Skin epidermis (tissue), 12 donors: ENCODE data around the gene ZNF146.
"Not testable (repeated sequence)": the region's sequence is repeated elsewhere in the genome, so short reads cannot be mapped to it uniquely, and the experiment has no call there.

ENCODE experiments used
- H3K27ac ChIP-seq, 21 experiments: fragments of 200-600 bp; sonication (generic) in 11 of 21; one replicate each; pipeline ENCODE4 v1.5.0; 2020; ENCODE audit warnings: mild to moderate bottlenecking in 3 of 21, inconsistent platforms in 2 of 21, moderate library complexity in 2 of 21
- H3K4me3 ChIP-seq, 7 experiments: fragments of 200-600 bp; sonication (generic) in 2 of 7; one replicate each; pipeline ENCODE4 v1.5.0; 2020; ENCODE audit warnings: inconsistent platforms in 2 of 7, mild to moderate bottlenecking in 2 of 7, moderate library complexity in 1 of 7

ZNF146 gene

GRCh38 chr19:36225219-36225892 is 10.4 kb downstream of the ZNF146 start:
- H3K27ac ChIP-seq: peak overlapping the region in 1 of 21 experiments; percentile 40
- H3K4me3 ChIP-seq: no peak overlapping the region

- not testable (repeated sequence) for H3K4me3 ChIP-seq
Measured at GRCh38 chr19:36233626-36234025, 18.7 kb downstream of the ZNF146 start.

GRCh38 chr19:36236304-36236945 is 21.5 kb downstream of the ZNF146 start:
- no peak overlapping the region for H3K27ac ChIP-seq
- no peak overlapping the region for H3K4me3 ChIP-seq

More at GRCh38 chr19:36233626-36234025, 18.7 kb downstream of the ZNF146 start:
- H3K27ac ChIP-seq: not testable (repeated sequence)

- no peak overlapping the region for H3K27ac ChIP-seq
- no peak overlapping the region for H3K4me3 ChIP-seq
Measured at GRCh38 chr19:36236946-36237310, 22.0 kb downstream of the ZNF146 start.

GRCh38 chr19:36244066-36244465 is 29.2 kb downstream of the ZNF146 start:
- Histone ChIP-seq H3K27ac (no peak overlapping the region), H3K4me3 (no peak overlapping the region)

- H3K27ac ChIP-seq: no peak overlapping the region
Measured at GRCh38 chr19:36245210-36246005, 30.5 kb downstream of the ZNF146 start.

GRCh38 chr19:36246006-36246481 is 31.1 kb downstream of the ZNF146 start:
- Histone ChIP-seq H3K27ac (no peak overlapping the region), H3K4me3 (peak overlapping the region in 2 of 7 experiments; percentile 9 to 30)

More at GRCh38 chr19:36245210-36246005, 30.5 kb downstream of the ZNF146 start:
- peak overlapping the region in 2 of 7 experiments; percentile 9 to 30 for H3K4me3 ChIP-seq

- no peak overlapping the region for H3K27ac ChIP-seq
Measured at GRCh38 chr19:36252047-36252446, 37.1 kb downstream of the ZNF146 start.

GRCh38 chr19:36254848-36255247 is 39.9 kb downstream of the ZNF146 start:
- Histone ChIP-seq H3K27ac (no peak overlapping the region), H3K4me3 (no peak overlapping the region)

More at GRCh38 chr19:36252047-36252446, 37.1 kb downstream of the ZNF146 start:
- H3K4me3 ChIP-seq: no peak overlapping the region

GRCh38 chr19:36255316-36255715 is 40.4 kb downstream of the ZNF146 start:
- H3K4me3 ChIP-seq: no peak overlapping the region

GRCh38 chr19:36256064-36256463 is 41.2 kb downstream of the ZNF146 start:
- Histone ChIP-seq H3K4me3 (no peak overlapping the region), H3K27ac (no peak overlapping the region)

More at GRCh38 chr19:36255316-36255715, 40.4 kb downstream of the ZNF146 start:
- no peak overlapping the region for H3K27ac ChIP-seq

- H3K27ac ChIP-seq: no peak overlapping the region
- peak overlapping the region in 6 of 7 experiments; percentile 24 to 50 (median 30) for H3K4me3 ChIP-seq
Measured at GRCh38 chr19:36256853-36257519, 42.1 kb downstream of the ZNF146 start.

GRCh38 chr19:36257520-36257876 is 42.6 kb downstream of the ZNF146 start:
- H3K27ac ChIP-seq: no peak overlapping the region
- H3K4me3 ChIP-seq: peak overlapping the region in 6 of 7 experiments; percentile 24 to 50 (median 30)

- no peak overlapping the region for H3K27ac ChIP-seq
- peak overlapping the region in 3 of 7 experiments; percentile 32 to 50 (median 42) for H3K4me3 ChIP-seq
Measured at GRCh38 chr19:36258028-36258875, 43.3 kb downstream of the ZNF146 start.

GRCh38 chr19:36259211-36259610 is 44.3 kb downstream of the ZNF146 start:
- no peak overlapping the region for H3K27ac ChIP-seq

GRCh38 chr19:36265064-36265463 is 50.2 kb downstream of the ZNF146 start:
- H3K27ac ChIP-seq: no peak overlapping the region
- no peak overlapping the region for H3K4me3 ChIP-seq

More at GRCh38 chr19:36259211-36259610, 44.3 kb downstream of the ZNF146 start:
- H3K4me3 ChIP-seq: no peak overlapping the region

GRCh38 chr19:36265856-36266374 is 51.0 kb downstream of the ZNF146 start:
- Histone ChIP-seq H3K27ac (no peak overlapping the region), H3K4me3 (no peak overlapping the region)

GRCh38 chr19:36266375-36266961 is 51.6 kb downstream of the ZNF146 start:
- Histone ChIP-seq H3K27ac (no peak overlapping the region), H3K4me3 (no peak overlapping the region)
